HG03097 (cell line): ENCODE measurements around the gene TRAPPC3.

ENCODE experiments used
- ATAC-seq: cut with Tn5 transposase; IDR thresholded peaks from one replicate; pipeline ENCODE4 v1.9.1; 2021; ENCODE audit not compliant: unreplicated experiment, low FRiP score

TRAPPC3 gene

DNA sequence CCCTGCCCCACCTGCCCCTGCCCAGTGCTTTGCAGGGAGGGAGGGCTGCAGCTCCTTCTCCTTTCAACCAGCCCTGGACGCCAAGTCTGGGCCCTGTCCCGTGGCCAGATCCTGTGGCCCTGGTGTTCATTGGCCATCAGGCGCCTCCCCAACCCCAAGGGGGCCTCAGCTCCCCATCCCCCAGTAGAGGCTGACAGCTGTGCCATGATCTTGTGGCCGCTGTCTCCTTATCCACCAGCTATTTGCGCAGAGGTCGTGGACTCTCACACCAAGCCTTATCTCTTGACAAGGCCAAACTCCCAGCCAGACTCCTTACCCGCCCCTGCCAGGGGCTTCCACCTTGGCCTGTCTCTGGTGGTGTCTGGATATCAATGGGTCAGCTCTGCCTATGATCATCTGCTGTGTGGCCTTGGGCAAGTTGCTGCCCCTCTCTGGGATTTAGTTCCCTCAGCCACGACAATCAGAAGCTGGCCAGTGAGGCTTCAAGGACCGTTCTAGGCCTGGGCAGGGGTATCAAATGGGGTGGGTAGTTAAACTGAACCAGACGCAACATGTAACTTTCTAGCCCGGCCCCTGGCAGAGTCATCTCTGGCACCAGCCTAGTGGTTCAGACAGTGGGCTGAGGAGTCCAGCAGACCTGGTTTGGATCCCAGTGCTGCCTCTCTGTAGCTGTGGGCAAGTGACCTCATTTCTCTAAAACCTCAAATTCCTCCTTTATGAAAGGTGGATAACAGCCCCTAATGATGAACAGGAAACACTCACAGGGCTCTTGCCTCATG lies 21.0 kb downstream of the TRAPPC3 start:
- no peak for ATAC-seq

GRCh38 chr1:36126797-36127500 lies 22.3 kb downstream of the TRAPPC3 start:
- no peak for ATAC-seq

GRCh38 chr1:36126005-36126716 lies 23.1 kb downstream of the TRAPPC3 start:
- no peak for ATAC-seq

DNA sequence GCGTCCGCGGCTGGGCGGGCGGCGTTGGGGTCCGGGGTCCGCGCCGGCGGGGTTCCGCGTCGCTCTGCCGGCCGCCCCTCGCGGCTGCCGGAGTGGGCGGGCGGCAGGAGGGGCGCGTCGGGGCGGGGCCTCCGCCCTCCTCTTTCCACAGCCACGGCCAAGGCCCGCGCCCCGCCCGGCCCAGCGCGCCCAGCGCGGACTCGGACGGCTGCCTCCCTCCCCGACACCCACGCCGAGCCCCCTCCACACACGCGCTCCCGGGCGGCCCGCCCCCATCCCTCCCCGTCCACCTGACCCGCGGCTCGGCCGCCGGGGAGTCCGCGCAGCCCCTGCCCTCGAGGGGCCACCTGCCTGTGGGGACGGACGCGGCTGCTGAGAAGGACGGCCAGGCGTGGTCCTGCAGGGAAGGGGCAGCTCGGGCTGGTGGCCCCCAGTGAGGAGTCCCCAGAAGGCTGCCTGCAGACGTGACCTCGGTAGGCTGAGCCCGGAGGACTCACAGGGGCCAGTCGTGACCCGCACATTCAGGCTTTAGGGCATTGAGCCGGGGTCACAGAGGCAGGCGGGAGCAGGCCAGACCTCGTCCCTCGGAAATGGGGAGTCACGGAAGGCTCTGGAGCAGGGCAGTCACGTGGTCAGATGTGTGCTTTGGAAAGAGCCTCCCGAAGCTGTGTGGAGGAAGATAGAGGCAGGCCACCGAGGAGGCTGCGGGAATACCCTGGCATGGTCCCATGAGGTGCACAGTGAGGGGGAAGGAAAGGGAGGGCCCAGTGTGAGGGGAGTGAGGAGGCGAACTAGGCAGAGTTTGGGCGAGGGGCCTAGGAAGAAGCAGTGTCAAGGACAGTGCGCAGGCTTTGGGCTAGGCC lies 23.9 kb downstream of the TRAPPC3 start, which contains the start of gene COL8A2:
TSS of gene COL8A2 (minus strand) at position 94 of the 863 bp plus-strand sequence. CDS start 24,980 bp downstream, outside the sequence.
- no peak for ATAC-seq

- ATAC-seq = no peak
Observed at GRCh38 chr1:36124404-36125128, 24.7 kb downstream of the TRAPPC3 start.

DNA sequence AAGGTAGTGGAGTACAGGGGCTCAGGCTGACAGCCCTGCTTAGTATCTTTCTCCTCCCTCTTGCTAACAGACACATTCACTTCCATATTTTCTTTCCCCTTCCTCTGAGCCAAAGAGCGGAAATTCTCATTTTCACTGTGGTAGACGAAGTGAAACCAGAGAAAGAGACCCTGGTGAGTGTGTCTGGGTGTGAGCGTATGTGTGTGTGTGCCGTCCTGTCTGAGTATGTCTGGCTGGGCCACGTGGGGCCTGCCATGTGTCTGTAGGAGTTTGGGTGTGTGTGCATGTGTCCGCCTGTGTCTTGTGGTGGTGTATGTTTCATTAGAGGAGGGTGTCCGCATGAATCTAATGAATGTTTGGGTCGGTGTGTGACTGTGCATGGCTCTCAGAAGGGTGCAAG lies 25.9 kb downstream of the TRAPPC3 start:
- ATAC-seq = no peak

- no peak for ATAC-seq
Observed at GRCh38 chr1:36122062-36123030, 26.9 kb downstream of the TRAPPC3 start.

GRCh38 chr1:36119456-36119855 lies 29.8 kb downstream of the TRAPPC3 start:
- no peak for ATAC-seq

DNA sequence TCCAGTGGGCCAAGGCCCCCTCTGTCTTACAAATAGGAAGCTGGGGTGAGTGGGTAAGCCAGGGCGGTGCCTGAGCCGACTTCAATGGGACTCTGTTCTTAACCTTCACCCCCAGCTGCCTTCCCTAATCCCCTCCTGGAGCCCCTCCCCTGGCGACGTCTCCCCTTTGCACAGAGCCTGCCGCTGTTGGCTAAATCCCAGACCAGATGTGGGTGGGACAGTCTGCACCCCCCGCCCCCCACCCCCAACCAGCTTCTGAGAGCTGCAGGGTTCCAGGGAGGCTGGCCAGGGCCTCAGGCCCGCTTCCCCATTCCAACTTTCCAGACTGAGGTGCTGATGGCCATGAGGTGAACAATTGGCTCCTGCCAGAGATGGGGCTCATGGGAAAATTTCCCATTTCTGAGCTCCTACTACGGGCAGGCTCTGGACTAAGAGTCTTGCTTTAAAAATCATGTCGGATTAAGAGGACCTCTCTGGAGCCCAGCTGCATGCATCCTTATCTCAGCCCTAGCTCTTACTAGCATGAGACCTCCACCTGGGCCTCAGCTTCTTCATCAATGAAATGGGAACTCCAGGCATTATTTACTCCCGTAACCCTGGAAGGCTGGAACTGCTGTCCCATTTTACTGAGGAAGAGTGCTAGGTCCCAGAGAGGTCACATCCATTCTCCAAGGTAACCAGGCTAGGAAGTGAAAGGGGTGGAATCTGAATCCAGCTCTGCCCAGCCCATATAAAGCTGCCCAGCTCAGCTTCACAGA lies 30.7 kb downstream of the TRAPPC3 start:
- no peak for ATAC-seq

- ATAC-seq = no peak
Observed at GRCh38 chr1:36116901-36117300, 32.4 kb downstream of the TRAPPC3 start.

DNA sequence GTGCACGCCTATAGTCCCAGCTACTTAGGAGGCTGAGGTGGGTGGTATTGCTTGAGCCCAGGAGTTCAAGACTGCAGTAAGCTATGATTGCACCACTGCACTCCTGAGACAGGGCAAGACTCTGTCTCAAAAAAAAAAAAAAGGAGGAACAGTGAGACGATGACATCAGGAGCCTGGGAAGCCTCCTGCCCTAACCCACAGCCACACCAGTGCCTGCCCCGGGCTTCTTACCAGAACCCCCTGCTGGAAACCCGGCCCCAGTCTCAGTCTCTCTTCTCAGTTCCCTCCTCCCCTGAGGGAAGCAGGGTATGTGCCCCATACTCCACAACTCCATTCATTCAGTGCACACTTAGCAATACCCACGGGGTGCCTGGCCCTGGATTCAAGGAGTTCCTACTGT lies 33.4 kb downstream of the TRAPPC3 start:
- no peak for ATAC-seq

GRCh38 chr1:36115200-36115669 lies 34.1 kb downstream of the TRAPPC3 start:
- no peak for ATAC-seq

GRCh38 chr1:36114371-36114770 lies 34.9 kb downstream of the TRAPPC3 start:
- no peak for ATAC-seq

- ATAC-seq = no peak
Observed at GRCh38 chr1:36112823-36113222, 36.5 kb downstream of the TRAPPC3 start.

DNA sequence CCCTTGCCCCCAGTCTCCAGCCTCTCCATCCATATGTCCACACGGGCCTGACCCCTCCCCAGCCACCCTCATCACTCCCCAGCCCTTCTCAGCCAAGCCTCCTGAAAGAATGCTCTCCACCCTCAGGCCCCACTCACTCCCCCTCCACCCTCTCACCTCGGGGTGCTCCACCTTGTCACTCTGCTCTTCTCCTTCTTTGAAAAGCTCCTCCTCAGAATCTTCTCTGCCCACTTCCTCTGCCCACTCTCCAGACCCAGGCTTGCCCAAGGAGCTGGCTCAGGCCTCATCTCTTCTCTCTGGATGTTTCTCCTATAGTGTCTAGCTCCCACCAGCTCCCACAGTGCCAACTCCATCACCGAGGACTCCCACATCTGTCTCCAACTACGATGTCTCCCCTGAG lies 38.1 kb downstream of the TRAPPC3 start:
- ATAC-seq = no peak

DNA sequence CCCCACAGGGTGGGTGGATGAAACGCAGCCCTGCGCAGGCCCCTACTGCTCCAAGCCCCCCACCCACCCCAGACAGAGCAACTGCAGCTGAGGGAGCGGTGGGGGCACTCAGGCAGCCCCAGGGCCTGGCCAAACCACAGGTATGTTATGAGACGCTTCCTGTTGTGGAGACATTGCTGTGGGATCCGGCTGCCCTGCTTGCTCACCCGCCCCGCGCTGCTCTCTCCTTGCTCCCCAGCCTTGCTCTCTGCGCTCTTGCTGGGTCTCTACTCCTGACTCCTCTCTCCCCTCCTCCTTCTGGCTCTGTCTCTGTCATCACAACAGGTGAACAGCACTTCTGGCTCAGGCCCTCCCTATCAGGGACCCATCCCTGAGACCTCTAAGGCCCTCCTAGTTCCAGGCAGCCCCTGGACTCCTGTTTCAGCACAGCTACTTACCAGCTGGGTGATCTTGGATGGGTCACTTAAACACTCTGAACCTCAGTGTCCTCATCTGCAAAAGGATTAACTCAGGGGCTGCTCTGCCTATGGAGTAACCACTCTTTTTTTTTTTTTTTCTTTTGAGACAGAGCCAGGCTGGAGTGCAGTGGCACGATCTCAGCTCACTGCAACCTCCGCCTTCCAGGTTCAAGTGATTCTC lies 40.1 kb downstream of the TRAPPC3 start:
- no peak for ATAC-seq

DNA sequence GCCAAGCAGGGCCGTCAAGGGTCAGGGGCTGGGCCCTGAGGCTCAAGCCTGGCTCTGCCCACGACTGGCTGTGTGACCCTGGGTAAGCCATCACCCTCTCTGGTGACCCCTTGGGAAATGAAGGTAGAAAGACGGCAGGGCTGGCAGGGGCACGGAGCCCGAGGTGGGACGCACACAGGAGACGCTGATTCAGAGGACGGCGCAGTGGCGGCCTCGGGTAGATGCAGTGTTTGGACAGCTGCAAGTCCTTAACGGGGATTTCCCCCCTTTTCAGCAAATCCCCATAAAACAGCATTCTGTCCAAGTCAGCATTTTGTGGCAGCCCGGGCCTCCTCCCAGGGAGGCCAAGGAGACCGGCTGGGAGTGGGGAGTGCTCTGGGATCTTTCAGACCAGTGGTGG lies 41.0 kb downstream of the TRAPPC3 start:
- ATAC-seq = no peak
